NCI-H2196 (cell line): ENCODE data around the gene ZRANB3.

Experiments
- DNase-seq: peaks from one replicate; lab custom pipeline; 2025; ENCODE audit not compliant: unreplicated experiment; lab: John Stamatoyannopoulos, UW

Gene ZRANB3

GRCh38 chr2:135255208-135255607 is 275.8 kb downstream of the ZRANB3 start:
- DNase-seq, result no peak

- no peak for DNase-seq
Measured at GRCh38 chr2:135252805-135253458, 278.1 kb downstream of the ZRANB3 start.

- DNase-seq, result no peak
Measured at GRCh38 chr2:135248611-135249010, 282.4 kb downstream of the ZRANB3 start.

GRCh38 chr2:135246711-135247270 is 284.2 kb downstream of the ZRANB3 start:
- no peak for DNase-seq

GRCh38 chr2:135245071-135245470 is 285.9 kb downstream of the ZRANB3 start:
- DNase-seq, result peak; percentile 29

GRCh38 chr2:135238651-135239050 is 292.4 kb downstream of the ZRANB3 start:
- DNase-seq, result no peak

- DNase-seq, result no peak
Measured at GRCh38 chr2:135230150-135230549, 300.9 kb downstream of the ZRANB3 start.

- DNase-seq, result no peak
Measured at GRCh38 chr2:135227386-135227785, 303.6 kb downstream of the ZRANB3 start.

GRCh38 chr2:135226961-135227360 is 304.1 kb downstream of the ZRANB3 start:
- DNase-seq, result no peak

GRCh38 chr2:135225781-135226180 is 305.2 kb downstream of the ZRANB3 start:
- no peak for DNase-seq

- no peak for DNase-seq
Measured at GRCh38 chr2:135219226-135219625, 311.8 kb downstream of the ZRANB3 start.

- no peak for DNase-seq
Measured at GRCh38 chr2:135218426-135218825, 312.6 kb downstream of the ZRANB3 start.

- no peak for DNase-seq
Measured at GRCh38 chr2:135212757-135213156, 318.3 kb downstream of the ZRANB3 start.

GRCh38 chr2:135208016-135208415 is 323.0 kb downstream of the ZRANB3 start:
- no peak for DNase-seq

GRCh38 chr2:135203944-135204343 is 327.1 kb downstream of the ZRANB3 start:
- no peak for DNase-seq

- no peak for DNase-seq
Measured at GRCh38 chr2:135202751-135203150, 328.3 kb downstream of the ZRANB3 start.

- no peak for DNase-seq
Measured at GRCh38 chr2:135198481-135198880, 332.5 kb downstream of the ZRANB3 start.

- no peak for DNase-seq
Measured at GRCh38 chr2:135190799-135191198, 340.2 kb downstream of the ZRANB3 start.

GRCh38 chr2:135189148-135189547 is 341.9 kb downstream of the ZRANB3 start:
- no peak for DNase-seq

- no peak for DNase-seq
Measured at GRCh38 chr2:135187270-135187669, 343.7 kb downstream of the ZRANB3 start.

- DNase-seq, result no peak
Measured at GRCh38 chr2:135186054-135186453, 345.0 kb downstream of the ZRANB3 start.

GRCh38 chr2:135183822-135184221 is 347.2 kb downstream of the ZRANB3 start:
- DNase-seq, result no peak

- no peak for DNase-seq
Measured at GRCh38 chr2:135182601-135183000, 348.4 kb downstream of the ZRANB3 start.
